NCI-H2171 treated with DMSO at 0.1 percent for 48 hours (cell line): ENCODE results near the gene BPIFB2.
"Not testable (repeated sequence)": the region's sequence is repeated elsewhere in the genome, so short reads cannot be mapped to it uniquely, and the experiment has no call there.

Experiments
- DNase-seq: peaks from one replicate; lab custom pipeline; 2025; lab: John Stamatoyannopoulos, UW

The BPIFB2 gene

GRCh38 chr20:33042983-33043730 lies 35.7 kb downstream of the BPIFB2 start:
- DNase-seq: no peak

GRCh38 chr20:33043731-33044181 lies 36.3 kb downstream of the BPIFB2 start:
- no peak for DNase-seq

- DNase-seq: not testable (repeated sequence)
Observed at GRCh38 chr20:33045129-33045721, 37.7 kb downstream of the BPIFB2 start.

GRCh38 chr20:33046412-33046811 lies 38.9 kb downstream of the BPIFB2 start:
- no peak for DNase-seq

- no peak for DNase-seq
Observed at GRCh38 chr20:33051333-33051732, 43.8 kb downstream of the BPIFB2 start.

GRCh38 chr20:33053291-33054106 lies 46.0 kb downstream of the BPIFB2 start, which contains the start of gene BPIFB3:
TSS of gene BPIFB3 (plus strand) at chr20:33053903. CDS start at chr20:33055436, 1,533 bp downstream.
- no peak for DNase-seq

GRCh38 chr20:33054381-33054780 lies 46.9 kb downstream of the BPIFB2 start:
- DNase-seq: no peak

- no peak for DNase-seq
Observed at GRCh38 chr20:33054791-33055190, 47.3 kb downstream of the BPIFB2 start.

- DNase-seq: no peak
Observed at GRCh38 chr20:33059136-33059535, 51.6 kb downstream of the BPIFB2 start.

- no peak for DNase-seq
Observed at GRCh38 chr20:33059741-33060390, 52.4 kb downstream of the BPIFB2 start.

- no peak for DNase-seq
Observed at GRCh38 chr20:33061658-33062028, 54.1 kb downstream of the BPIFB2 start.

- DNase-seq: no peak
Observed at GRCh38 chr20:33062105-33062824, 54.8 kb downstream of the BPIFB2 start.

- DNase-seq: no peak
Observed at GRCh38 chr20:33062825-33063149, 55.3 kb downstream of the BPIFB2 start.

GRCh38 chr20:33063271-33063670 lies 55.8 kb downstream of the BPIFB2 start:
- no peak for DNase-seq

GRCh38 chr20:33064572-33065287 lies 57.2 kb downstream of the BPIFB2 start:
- no peak for DNase-seq

- DNase-seq: no peak
Observed at GRCh38 chr20:33065785-33066184, 58.3 kb downstream of the BPIFB2 start.

GRCh38 chr20:33067806-33068205 lies 60.3 kb downstream of the BPIFB2 start:
- DNase-seq: no peak

GRCh38 chr20:33068251-33068939 lies 60.9 kb downstream of the BPIFB2 start:
- DNase-seq: no peak

- no peak for DNase-seq
Observed at GRCh38 chr20:33069673-33070072, 62.2 kb downstream of the BPIFB2 start.
